Astrocyte of the hippocampus (primary cell): ENCODE measurements around the gene SUMF2.
"Not testable (repeated sequence)": the region's sequence is repeated elsewhere in the genome, so short reads cannot be mapped to it uniquely, and the experiment has no call there.

ENCODE experiments used
- DNase-seq: peaks from one replicate; pipeline ENCODE4 v3.0.0; 2011; ENCODE audit warnings: low read depth, low spot score

The SUMF2 gene

GRCh38 chr7:56063882-56064625, at the start of gene SUMF2:
TSS of gene SUMF2 (plus strand) at chr7:56064286. CDS start at chr7:56064312, 26 bp downstream.
- peak; percentile 97 for DNase-seq

- not testable (repeated sequence) for DNase-seq
Observed at GRCh38 chr7:56017015-56017414, 47.1 kb upstream of the SUMF2 start.

GRCh38 chr7:56019501-56019900, 44.6 kb upstream of the SUMF2 start:
- DNase-seq = no peak

GRCh38 chr7:56023500-56023899, 40.6 kb upstream of the SUMF2 start:
- DNase-seq = no peak

- DNase-seq = no peak
Observed at GRCh38 chr7:56026538-56026937, 37.5 kb upstream of the SUMF2 start.

GRCh38 chr7:56028942-56029630, 35.0 kb upstream of the SUMF2 start:
- peak; percentile 57 for DNase-seq

GRCh38 chr7:56030340-56030739, 33.7 kb upstream of the SUMF2 start:
- DNase-seq = no peak

- not testable (repeated sequence) for DNase-seq
Observed at GRCh38 chr7:56031556-56031955, 32.5 kb upstream of the SUMF2 start.

GRCh38 chr7:56032578-56032977, 31.5 kb upstream of the SUMF2 start:
- not testable (repeated sequence) for DNase-seq

- peak; percentile 81 for DNase-seq
Observed at GRCh38 chr7:56033671-56034432, 30.2 kb upstream of the SUMF2 start.

GRCh38 chr7:56040730-56041129, 23.4 kb upstream of the SUMF2 start:
- DNase-seq = no peak

GRCh38 chr7:56045758-56046157, 18.3 kb upstream of the SUMF2 start:
- DNase-seq = not testable (repeated sequence)

GRCh38 chr7:56046721-56047445, 17.2 kb upstream of the SUMF2 start:
- peak; percentile 86 for DNase-seq

- not testable (repeated sequence) for DNase-seq
Observed at GRCh38 chr7:56047446-56048116, 16.5 kb upstream of the SUMF2 start.

GRCh38 chr7:56048245-56048644, 15.8 kb upstream of the SUMF2 start:
- no peak for DNase-seq

GRCh38 chr7:56048763-56049162, 15.3 kb upstream of the SUMF2 start:
- DNase-seq = peak; percentile 33

GRCh38 chr7:56051053-56051338, 13.1 kb upstream of the SUMF2 start:
- DNase-seq = no peak

- peak; percentile 100 for DNase-seq
Observed at GRCh38 chr7:56051339-56052191, 12.5 kb upstream of the SUMF2 start, which contains the start of the genes CCT6A and PSPH. TSS of gene CCT6A (plus strand) at chr7:56051765. CDS start at chr7:56051849, 84 bp downstream. TSS of gene PSPH (minus strand) at chr7:56051444. CDS start at chr7:56021212, 30,232 bp downstream.

- DNase-seq = no peak
Observed at GRCh38 chr7:56053379-56053778, 10.7 kb upstream of the SUMF2 start.

GRCh38 chr7:56053993-56054392, 10.1 kb upstream of the SUMF2 start:
- DNase-seq = no peak
